ENCODE results near the gene SZRD1.

GRCh38 chr1:16438924-16439323 lies 71.9 kb downstream of the SZRD1 start:
- TF ChIP-seq CTCF (IDR thresholded peaks at IDR 0.05; ENCODE audit: extremely low read depth in 1 of 2, insufficient read depth in 1 of 2, low read depth in 1 of 2, low read length in 2 of 2) (no peak), MYC (IDR thresholded peaks at IDR 0.05; ENCODE audit: low read depth, low read length) (no peak), EZH2 (IDR thresholded peaks at IDR 0.05; ENCODE audit: borderline replicate concordance, low read depth, low read length, severe bottlenecking) (no peak), POLR2A (IDR thresholded peaks at IDR 0.05; ENCODE audit: low read depth, low read length) (no peak), JUN (IDR thresholded peaks at IDR 0.05; ENCODE audit: borderline replicate concordance, insufficient read depth, insufficient read length, low read depth) (no peak)

Measured in endothelial cell of umbilical vein (primary cell).